ENCODE measurements around the gene ZNF155. TPM values are rescaled to one million over a fixed set of nuclear protein-coding genes. Genes with fewer than 3 reads are reported as not detected.

ZNF155 gene
- total and polyA plus RNA-seq, 2 donors (not counting 3 experiments of a cell fraction or from before 2014, with no cell fraction given), result 2.0 to 5.9 TPM

- intact Hi-C loops (cut with micrococcal nuclease) (loop anchor here (1.0 to 10.0 kb wide), 8 partner anchors 18 to 303 kb away; partner anchors contain the start of genes ZNF155, ZNF221, ZNF222 and ZNF224), dilution Hi-C loops (cut with MboI; ENCODE audit: extremely low pct_ligation_motif_present, low sequenced_read_pairs) (no loop called here)
- peak overlapping the region; percentile 72 for H3K9ac ChIP-seq (replicated peaks; ENCODE audit: extremely low read depth, insufficient read depth, low read length)
- H3K4me1 ChIP-seq (ENCODE audit: control insufficient read depth, extremely low read depth, insufficient read depth, low read length), result peaks cover 6% of the 10 kb centered on the region
- H3K4me3 ChIP-seq (replicated peaks in 1 of 3; ENCODE audit: insufficient read depth in 1 of 3, low read depth in 1 of 3, low read length in 3 of 3), result peak overlapping the region; percentile 45 to 86 (median 84)
- peak overlapping the region; percentile 72 for H3K4me2 ChIP-seq (ENCODE audit: insufficient read depth, low read length)
- H3K9me1 ChIP-seq (replicated peaks; ENCODE audit: control insufficient read depth, extremely low read depth, insufficient read depth, low read length), result no peaks in the 10 kb centered on the region
- H2AFZ ChIP-seq (ENCODE audit: low read depth, low read length), result peak overlapping the region; percentile 98
- peak overlapping the region; percentile 36 for H3K27ac ChIP-seq (ENCODE audit: insufficient read depth, low read depth, low read length)
- TSS peak; percentile 97 for BruUV-seq (replicated peaks)
- TF ChIP-seq JUN (IDR thresholded peaks at IDR 0.05; ENCODE audit: borderline replicate concordance, insufficient read depth, insufficient read length, low read depth) (no peak), MAX (IDR thresholded peaks at IDR 0.05; ENCODE audit: insufficient read depth, insufficient read length) (no peak), GATA2 (IDR thresholded peaks at IDR 0.05; ENCODE audit: insufficient read depth, insufficient read length, low read depth, low read length) (no peak), POLR2AphosphoS5 (IDR thresholded peaks at IDR 0.05; ENCODE audit: insufficient read depth, low read depth, low read length) (no peak), FOS (IDR thresholded peaks at IDR 0.05; ENCODE audit: borderline replicate concordance, insufficient read depth, low read length) (no peak), POLR2A (IDR thresholded peaks at IDR 0.05; ENCODE audit: low read depth, low read length) (no peak), EZH2 (IDR thresholded peaks at IDR 0.05; ENCODE audit: borderline replicate concordance, low read depth, low read length, severe bottlenecking) (no peak), MYC (IDR thresholded peaks at IDR 0.05; ENCODE audit: low read depth, low read length) (no peak)
- TF ChIP-seq, protein P1, sequence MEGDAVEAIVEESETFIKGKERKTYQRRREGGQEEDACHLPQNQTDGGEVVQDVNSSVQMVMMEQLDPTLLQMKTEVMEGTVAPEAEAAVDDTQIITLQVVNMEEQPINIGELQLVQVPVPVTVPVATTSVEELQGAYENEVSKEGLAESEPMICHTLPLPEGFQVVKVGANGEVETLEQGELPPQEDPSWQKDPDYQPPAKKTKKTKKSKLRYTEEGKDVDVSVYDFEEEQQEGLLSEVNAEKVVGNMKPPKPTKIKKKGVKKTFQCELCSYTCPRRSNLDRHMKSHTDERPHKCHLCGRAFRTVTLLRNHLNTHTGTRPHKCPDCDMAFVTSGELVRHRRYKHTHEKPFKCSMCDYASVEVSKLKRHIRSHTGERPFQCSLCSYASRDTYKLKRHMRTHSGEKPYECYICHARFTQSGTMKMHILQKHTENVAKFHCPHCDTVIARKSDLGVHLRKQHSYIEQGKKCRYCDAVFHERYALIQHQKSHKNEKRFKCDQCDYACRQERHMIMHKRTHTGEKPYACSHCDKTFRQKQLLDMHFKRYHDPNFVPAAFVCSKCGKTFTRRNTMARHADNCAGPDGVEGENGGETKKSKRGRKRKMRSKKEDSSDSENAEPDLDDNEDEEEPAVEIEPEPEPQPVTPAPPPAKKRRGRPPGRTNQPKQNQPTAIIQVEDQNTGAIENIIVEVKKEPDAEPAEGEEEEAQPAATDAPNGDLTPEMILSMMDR (IDR thresholded peaks at IDR 0.05; ENCODE audit: extremely low read depth in 1 of 2, insufficient read depth in 1 of 2, low read depth in 1 of 2, low read length in 2 of 2), result no peak
- ChIA-PET CTCF (interaction anchor here (1.0 kb wide), 1 partner anchor 51 kb away, joined by 3 read pairs; the partner anchor contains the start of gene ZNF221), POLR2A (no interaction called here)
- FAIRE-seq (no peak), DNase-seq (ENCODE audit: low read depth, low spot score) (no peak)
- no peaks in the 10 kb centered on the region for H3K27me3 ChIP-seq (ENCODE audit: control insufficient read depth in 2 of 2, insufficient read depth in 2 of 2, low read length in 2 of 2)
- no peaks in the 10 kb centered on the region for H4K20me1 ChIP-seq (replicated peaks; ENCODE audit: control insufficient read depth, extremely low read depth, insufficient read depth, low read length)
- H3K79me2 ChIP-seq (ENCODE audit: control insufficient read depth, insufficient read depth, low read length), result no peaks in the 10 kb centered on the region
- no peaks in the 10 kb centered on the region for H3K9me3 ChIP-seq (replicated peaks; ENCODE audit: control insufficient read depth, insufficient read depth, low read length)
- H3K36me3 ChIP-seq (ENCODE audit: control insufficient read depth in 2 of 2, extremely low read depth in 1 of 2, insufficient read depth in 2 of 2, low read length in 2 of 2), result no peaks in the 10 kb centered on the region
These were observed 18.2 kb downstream of the ZNF155 start for GRCh38 chr19:44002212-44002565.

All from endothelial cell of umbilical vein (primary cell).